Dermis microvascular lymphatic vessel endothelial cell (primary cell): ENCODE results near the gene LY6G6D. TPM values are rescaled to one million over a fixed set of nuclear protein-coding genes. Genes with fewer than 3 reads are reported as not detected.

Experiments
- DNase-seq, 2 donors: peaks; one replicate each; pipeline versions ENCODE4 v3.0.0 to v3.0.0-alpha.2; 2010; ENCODE audit warnings: low read depth in 2 of 2
- total RNA-seq: library from RNA; depleted of rRNA; stranded (reverse); fragments of >200 nt; gene quantifications from 2 replicates; pipeline ENCODE4 v1.2.1, GENCODE V29; 2014

Gene LY6G6D
- not detected in 2 replicates for total RNA-seq

GRCh38 chr6:31715022-31715958, at the start of gene LY6G6D:
Gene LY6G6D, plus strand, starts transcription at chr6:31715348. Its CDS starts 8 bp downstream, at chr6:31715356.
- DNase-seq = no peak

GRCh38 chr6:31665501-31666336, 49.4 kb upstream of the LY6G6D start, which contains the start of gene CSNK2B:
Gene CSNK2B, plus strand, starts transcription at chr6:31666080. Its CDS starts 752 bp downstream, at chr6:31666832.
- DNase-seq = peak; percentile 94 to 98

DNA sequence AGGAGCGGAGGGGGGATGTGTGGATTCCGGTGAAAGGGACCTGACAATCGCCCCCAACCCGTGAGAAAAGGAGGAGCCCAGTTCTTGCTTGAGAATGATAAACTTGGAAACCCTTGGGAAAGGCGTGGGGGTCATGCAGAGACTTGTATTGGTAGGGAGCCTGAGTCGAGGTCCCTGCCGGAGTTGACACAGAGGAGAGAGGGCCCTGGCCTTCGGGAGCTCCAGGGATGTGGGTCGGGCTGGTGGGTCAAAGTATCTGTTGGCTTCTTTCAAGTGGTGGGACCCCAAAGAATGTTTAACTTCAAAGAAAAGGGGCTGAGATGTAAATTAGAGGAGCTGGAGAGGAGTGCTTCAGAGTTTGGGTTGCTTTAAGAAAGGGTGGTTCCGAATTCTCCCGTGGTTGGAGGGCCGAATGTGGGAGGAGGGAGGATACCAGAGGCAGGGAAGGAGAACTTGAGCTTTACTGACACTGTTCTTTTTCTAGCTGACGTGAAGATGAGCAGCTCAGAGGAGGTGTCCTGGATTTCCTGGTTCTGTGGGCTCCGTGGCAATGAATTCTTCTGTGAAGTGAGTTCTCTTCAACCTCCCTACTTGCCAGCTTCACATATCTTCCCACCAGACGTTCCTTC, 48.7 kb upstream of the LY6G6D start:
- no peak for DNase-seq

DNA sequence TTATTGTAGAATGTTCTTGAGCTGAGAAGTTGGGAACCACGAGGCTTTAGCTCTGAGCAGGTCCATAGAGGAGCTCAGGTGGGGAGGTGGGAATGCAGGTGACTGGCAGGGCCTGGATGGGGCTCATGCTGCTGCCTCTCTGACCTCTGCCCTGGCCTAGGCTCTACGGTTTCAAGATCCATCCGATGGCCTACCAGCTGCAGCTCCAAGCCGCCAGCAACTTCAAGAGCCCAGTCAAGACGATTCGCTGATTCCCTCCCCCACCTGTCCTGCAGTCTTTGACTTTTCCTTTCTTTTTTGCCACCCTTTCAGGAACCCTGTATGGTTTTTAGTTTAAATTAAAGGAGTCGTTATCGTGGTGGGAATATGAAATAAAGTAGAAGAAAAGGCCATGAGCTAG, 45.5 kb upstream of the LY6G6D start, which contains the start of gene LY6G5B:
Gene LY6G5B, plus strand, starts transcription at position 301 of the 400 bp plus-strand sequence. CDS start 975 bp downstream, outside the sequence.
- no peak for DNase-seq

- DNase-seq = no peak
Measured at GRCh38 chr6:31676322-31676903, 38.7 kb upstream of the LY6G6D start.

GRCh38 chr6:31676904-31677303, 38.2 kb upstream of the LY6G6D start:
- DNase-seq = no peak

DNA sequence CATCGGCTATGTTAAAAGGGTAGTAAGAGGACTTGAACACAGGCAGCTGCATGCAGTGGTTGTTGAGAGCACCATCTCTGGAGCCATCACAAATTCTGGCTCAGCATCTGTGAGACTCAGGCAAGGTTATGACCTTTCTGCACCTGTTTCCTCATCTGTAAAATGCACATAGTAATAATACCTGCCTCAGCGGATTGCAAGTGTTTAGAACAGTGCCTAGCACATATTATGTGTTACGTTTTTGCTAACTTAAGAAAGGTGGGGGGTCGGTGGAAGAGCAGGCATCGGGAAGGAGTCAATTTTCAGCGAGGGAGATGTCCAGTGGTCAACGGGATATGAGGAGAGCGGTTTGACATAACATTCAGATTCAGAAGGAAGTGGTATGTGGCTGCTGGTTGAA, 37.2 kb upstream of the LY6G6D start:
- DNase-seq = no peak

DNA sequence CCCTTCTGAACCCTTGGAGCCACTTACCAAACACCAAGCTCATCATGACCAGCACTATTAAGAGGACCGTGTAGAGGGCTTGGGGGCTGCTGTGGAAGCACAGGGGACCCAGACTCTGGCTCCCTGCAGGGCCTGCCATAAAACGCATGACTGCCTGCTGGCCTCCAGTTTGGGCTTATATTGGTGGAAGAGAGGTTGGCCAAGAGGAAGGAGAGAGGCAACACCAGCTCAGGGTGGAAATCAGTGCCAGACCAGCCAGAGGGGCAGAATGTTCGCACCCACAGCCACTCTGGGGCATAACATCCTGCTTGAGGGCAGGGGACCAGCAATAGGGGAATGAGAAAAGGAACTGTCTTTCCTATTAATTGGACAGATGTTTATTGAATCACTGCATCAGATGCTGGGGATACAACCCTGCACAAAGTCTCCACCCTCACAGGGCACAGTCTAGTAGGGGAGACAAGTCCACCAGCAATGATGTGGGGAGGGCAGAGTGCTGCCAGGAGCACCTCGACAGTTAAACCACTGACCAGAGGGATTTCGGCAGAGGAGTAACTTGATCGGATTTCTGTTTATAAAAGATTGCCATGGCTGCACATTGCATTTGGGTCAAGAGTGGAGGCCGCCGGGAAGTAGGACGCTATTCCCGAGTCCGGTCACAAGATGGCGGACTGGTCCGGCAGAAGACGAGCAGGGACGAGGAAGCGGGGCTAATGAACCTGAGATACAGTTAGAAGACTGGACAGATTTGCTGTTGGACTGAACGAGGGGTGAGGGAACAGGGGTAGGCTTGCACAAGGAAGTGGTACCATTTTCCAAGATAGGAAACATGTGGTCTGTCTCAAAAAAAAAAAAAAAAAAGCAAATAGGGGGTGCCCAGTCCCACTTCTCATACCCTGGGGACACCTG, 34.7 kb upstream of the LY6G6D start, which contains the start of gene LY6G5C:
Gene LY6G5C, minus strand, starts transcription at position 842 of the 909 bp plus-strand sequence. Its CDS starts 694 bp downstream, at position 148.
- DNase-seq = peak; percentile 74 to 86

GRCh38 chr6:31681135-31681671, 33.9 kb upstream of the LY6G6D start:
- DNase-seq = peak in 1 of 2 donors; percentile 30

DNA sequence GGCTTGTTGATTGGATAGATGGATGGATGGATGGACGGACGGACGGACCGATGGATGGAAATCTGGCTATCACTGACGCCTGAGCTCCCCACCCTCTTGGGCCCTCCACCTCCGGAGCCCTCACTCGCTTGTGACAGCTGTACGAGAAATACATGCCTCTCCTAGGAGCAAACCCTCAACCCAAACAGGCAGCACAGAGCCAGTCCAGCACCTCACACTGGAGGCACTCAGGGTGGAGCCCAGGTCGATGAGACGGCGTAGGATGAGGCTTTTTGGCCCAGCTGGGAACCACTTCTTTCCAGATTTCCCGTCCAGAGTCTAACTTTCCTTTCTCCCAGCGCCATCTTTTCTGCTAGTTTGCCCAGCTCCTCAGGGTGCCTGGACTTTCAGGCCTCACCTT, 31.6 kb upstream of the LY6G6D start:
- DNase-seq = no peak

DNA sequence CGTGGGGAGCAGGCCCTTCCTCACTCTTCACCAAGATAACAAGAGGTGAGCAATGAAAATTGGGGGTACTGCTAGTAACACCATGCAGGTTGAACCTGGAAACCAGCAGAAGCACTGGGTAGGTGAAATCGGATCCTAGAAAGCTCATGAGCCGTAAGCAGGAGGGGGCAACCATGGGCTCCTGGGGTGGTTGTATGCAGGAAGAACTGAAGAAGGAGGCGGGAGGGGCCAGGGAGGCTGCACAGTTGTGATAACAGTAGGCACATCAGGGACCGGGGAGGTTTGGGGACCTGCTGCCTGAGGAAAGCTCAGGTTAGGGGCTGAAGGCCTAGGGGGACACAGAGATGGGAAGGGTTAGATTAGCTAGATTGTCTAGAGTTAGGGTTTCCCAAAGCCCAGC, 28.7 kb upstream of the LY6G6D start:
- no peak for DNase-seq

DNA sequence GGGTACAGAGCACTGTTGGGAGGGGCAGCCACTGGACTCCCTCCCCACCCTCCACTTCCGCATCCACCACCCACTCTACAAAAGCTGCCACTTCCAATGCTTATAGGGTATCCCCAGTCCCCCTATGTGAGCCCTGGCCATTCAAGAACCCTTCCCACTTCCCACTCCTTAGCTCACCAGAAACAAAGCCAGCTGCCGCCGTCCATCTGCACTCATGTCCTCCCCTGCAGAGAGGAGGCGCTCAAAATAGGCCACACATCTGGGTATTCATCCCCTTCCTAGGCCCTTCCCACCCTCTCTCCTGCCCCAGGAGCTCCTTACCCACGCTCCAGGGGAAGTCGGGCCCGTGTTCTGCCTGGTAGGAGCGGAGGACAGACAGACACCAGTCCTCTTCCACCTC, 27.8 kb upstream of the LY6G6D start:
- no peak for DNase-seq

GRCh38 chr6:31687860-31688693, 27.1 kb upstream of the LY6G6D start:
- DNase-seq = no peak

DNA sequence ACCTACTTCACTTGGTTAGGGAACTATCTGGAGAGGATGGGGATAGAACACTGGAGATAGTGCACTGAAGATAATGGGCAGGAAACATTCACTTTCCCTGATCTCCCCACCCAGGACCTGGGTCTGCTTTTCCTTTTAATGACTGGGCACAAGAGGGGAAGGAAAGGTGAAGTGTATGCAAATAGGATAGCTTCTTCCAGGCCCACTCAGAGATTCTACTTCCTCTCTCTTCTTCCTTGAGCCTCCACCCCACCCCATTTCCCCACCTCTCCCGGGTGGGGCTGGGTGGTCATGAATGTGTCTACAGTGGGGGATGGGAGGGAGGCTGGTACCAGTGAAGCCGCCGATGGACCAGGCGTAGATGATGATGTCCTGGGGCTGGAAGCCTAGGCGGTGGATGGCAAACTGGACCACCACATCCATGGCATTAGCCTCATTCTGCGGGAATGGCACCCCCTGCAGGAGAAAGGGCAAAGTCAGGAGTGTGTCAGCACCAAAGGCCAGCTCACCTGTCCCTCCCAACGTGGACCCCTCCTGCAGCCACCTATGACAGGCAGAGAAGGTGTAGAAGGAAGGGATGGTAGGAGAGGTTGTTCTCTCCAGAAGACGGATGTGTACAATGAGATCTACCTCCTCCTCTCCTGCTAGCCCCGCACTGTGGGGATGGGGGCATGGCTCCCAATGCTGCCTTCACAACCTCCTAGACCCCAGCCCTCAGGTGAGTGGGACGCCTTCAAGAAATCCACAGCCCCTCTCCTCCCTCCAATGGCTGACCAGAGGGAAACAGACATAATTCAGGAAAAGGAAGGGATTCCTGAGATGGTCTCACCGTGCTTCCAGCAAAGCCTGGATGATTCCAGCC, 25.7 kb upstream of the LY6G6D start:
- DNase-seq = no peak

DNA sequence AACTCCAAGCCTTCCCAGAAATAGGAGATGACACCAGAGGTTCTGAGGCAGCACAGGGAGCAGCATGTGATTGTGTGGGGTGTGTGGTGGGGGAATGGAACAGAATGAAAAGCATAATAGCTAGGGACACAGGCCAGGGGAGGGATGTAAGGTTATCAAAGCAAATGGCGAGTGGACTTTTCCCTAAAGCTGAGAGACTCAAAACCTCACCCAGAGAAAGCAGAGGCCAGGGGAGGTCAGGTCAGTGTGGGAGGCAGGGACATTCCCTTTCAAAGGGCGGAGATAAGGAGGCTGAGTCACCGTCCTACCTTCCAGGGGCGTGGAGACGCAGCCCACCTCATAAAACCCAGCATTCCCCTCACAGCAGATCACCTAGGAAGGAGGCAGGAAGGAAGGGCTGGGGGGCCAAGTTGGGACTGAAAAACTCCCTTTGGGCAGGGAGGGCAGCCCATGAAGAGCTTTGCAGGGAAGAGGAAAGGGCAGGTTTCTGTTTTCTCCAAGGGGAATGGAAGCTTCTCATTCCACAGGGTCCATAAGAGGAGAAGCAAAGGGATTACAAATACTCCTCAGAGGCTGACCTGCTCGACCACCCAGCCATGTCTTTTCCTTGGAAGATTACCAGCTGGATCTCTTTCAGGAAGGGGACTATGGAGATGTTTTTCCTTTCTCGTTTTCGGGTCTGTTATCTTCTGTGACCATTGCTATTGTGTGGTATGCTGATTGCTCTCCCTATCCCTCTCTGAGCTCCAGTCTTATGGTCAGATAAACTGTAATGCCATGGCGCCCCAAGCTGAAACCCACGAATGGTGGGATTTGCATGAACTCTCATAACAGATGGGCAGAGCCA, 24.7 kb upstream of the LY6G6D start:
- no peak for DNase-seq

DNA sequence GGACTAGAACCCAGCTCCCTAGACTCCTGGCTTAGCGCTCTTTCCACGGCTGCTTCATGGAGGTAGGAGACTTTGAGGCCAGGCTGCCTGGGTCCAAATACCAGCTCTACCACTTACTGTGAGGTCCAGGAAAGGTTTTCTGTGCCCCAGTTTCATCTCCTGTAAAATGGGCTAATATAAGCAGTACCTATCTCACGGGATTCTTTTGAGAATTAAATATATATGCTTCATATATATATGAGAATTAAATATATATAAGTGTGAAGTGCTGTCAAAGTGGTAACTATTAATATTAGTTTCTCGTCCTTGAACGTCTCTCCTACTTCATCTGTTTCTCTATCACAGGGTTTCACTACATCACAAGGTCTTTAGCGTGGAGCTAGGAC, 24.1 kb upstream of the LY6G6D start:
- no peak for DNase-seq

DNA sequence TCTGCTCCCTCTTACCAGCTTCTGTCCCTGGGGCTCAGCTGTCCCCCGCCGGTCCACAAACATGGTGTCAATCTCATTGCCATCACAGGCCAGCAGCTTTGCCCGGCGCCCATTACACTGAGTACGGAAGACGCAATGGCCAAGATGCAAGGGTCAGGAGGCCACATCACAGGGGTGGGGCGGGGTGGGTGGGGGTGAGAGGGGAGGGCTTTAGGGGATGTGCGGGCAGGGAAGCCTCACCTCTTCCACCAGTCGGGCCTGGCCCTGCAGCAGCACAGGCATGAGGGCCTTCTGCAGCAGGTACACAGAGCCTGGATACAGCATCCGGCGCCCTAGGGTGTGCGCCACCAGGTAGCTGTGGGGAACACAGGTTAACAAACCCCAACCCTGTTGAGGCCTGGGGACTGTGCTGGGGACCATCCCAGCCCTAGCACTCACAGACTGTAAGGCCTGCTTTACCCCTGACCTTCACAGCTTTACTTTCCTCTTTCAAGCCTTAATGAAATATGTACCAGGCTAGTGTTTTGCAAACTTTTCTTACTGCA, 23.5 kb upstream of the LY6G6D start:
- DNase-seq = no peak
